ENCODE data around the gene PRRC2B. TPM values are rescaled to one million over a fixed set of nuclear protein-coding genes. Genes with fewer than 3 reads are reported as not detected.

The PRRC2B gene
- total RNA-seq, 1 donor from 2014 or later = 505 TPM

DNA sequence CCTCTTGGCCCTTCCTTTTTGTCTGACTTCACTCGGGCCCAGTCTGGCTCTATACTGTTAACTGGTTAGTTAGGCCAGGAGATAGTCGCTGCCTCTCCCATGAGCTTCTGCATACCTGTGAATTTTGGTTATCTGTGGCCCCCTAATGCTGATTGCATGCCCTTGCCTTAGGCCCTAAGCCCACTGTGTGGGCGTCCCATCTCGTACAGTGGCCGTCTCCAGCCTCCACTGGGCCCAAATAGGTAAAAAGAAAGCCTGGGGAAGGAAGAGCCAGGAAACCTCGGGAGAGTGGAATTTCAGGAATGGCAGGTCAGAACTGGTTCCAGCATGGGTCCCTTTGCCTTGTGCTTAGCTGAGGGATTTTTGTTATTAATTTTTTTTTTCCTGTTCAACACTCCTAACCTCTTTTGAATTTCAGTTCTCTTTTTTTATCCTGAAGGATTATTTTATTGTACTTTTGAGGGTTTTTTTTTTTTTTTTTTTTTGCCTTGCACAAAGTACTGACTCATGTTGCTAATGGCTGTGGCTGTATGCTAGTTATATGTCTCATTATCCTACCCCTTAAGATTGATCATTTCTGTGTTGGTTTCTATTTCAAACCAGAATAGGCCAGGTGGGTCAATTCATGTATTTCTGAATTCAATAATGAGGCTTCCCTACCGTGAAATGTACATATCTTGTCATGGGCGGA lies 3.4 kb downstream of the PRRC2B start:
- H3K27ac Mint-ChIP-seq = peak overlapping the region; percentile 98
- H3K4me1 Mint-ChIP-seq = peaks cover 58% of the 10 kb centered on the region
- no peaks in the 10 kb centered on the region for H3K36me3 Mint-ChIP-seq
- no peaks in the 10 kb centered on the region for H3K9me3 Mint-ChIP-seq
- no peaks in the 10 kb centered on the region for H3K27me3 Mint-ChIP-seq (ENCODE audit: low read depth)
- DNase-seq (ENCODE audit: low spot score in 2 of 2, unreplicated experiment in 2 of 2) = no peak
- peak overlapping the region; percentile 92 for H3K4me3 Mint-ChIP-seq
- no peak for TF ChIP-seq CTCF (IDR thresholded peaks at IDR 0.05; ENCODE audit: unreplicated experiment)

DNA sequence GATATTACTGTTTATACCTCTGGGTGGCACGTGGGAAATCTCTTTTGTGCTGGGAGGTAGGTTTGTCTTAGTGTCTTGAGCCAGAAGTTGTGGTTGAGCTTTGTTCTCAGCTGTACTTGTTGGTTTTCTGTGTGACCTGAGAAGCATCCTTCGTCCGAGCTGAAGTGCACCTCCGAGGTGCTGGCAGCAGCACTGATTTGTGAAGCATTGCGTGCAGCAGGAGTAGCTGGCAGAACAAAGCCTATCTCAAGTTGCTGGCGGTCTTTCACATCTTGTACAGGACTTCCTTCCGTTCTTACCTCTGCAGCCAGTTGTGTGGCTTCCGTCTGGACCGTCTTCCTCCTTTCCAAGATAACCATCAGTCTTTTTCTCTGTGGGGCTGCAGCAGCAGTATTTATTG lies 4.3 kb downstream of the PRRC2B start:
- Mint-ChIP-seq H3K27ac (peak overlapping the region; percentile 98), H3K36me3 (no peaks in the 10 kb centered on the region), H3K9me3 (no peaks in the 10 kb centered on the region), H3K27me3 (ENCODE audit: low read depth) (no peaks in the 10 kb centered on the region), H3K4me3 (peak overlapping the region; percentile 92), H3K4me1 (peaks cover 63% of the 10 kb centered on the region)
- no peak for DNase-seq (ENCODE audit: low spot score in 2 of 2, unreplicated experiment in 2 of 2)
- TF ChIP-seq CTCF (IDR thresholded peaks at IDR 0.05; ENCODE audit: unreplicated experiment) = no peak

GRCh38 chr9:131399972-131400371 lies 6.1 kb downstream of the PRRC2B start:
- H3K27ac Mint-ChIP-seq = peak overlapping the region; percentile 98
- H3K27me3 Mint-ChIP-seq (ENCODE audit: low read depth) = no peaks in the 10 kb centered on the region
- no peak overlapping the region for H3K4me3 Mint-ChIP-seq
- TF ChIP-seq CTCF (IDR thresholded peaks at IDR 0.05; ENCODE audit: unreplicated experiment) = no peak
- no peaks in the 10 kb centered on the region for H3K9me3 Mint-ChIP-seq
- H3K4me1 Mint-ChIP-seq = peaks cover 70% of the 10 kb centered on the region
- no peak for DNase-seq (ENCODE audit: low spot score in 2 of 2, unreplicated experiment in 2 of 2)
- no peaks in the 10 kb centered on the region for H3K36me3 Mint-ChIP-seq

DNA sequence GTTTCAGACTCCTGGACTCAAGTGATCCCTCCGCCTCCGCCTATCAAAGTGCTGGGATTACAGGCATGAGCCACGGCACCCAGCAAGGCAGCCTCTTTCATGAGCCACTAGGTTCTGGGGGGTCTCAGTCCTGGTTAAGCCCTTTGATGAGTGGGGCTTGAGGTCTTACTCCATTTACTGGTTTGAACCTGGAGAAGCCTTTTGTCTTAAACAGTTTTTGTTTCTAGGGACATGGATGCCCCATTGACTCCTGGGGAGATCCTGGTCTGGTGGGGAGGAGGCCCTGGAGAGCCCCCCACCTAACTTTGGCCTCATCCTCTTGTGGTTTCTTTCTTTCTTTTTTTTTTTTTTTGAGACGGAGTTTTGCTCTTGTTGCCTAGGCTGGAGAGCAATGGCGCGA lies 6.7 kb downstream of the PRRC2B start:
- Mint-ChIP-seq H3K4me1 (peaks cover 71% of the 10 kb centered on the region), H3K36me3 (no peaks in the 10 kb centered on the region), H3K4me3 (no peak overlapping the region), H3K27me3 (ENCODE audit: low read depth) (no peaks in the 10 kb centered on the region), H3K9me3 (no peaks in the 10 kb centered on the region), H3K27ac (no peak overlapping the region)
- no peak for TF ChIP-seq CTCF (IDR thresholded peaks at IDR 0.05; ENCODE audit: unreplicated experiment)
- no peak for DNase-seq (ENCODE audit: low spot score in 2 of 2, unreplicated experiment in 2 of 2)

- H3K27ac Mint-ChIP-seq = peak overlapping the region; percentile 91
Measured at GRCh38 chr9:131402073-131402472, 8.2 kb downstream of the PRRC2B start.

More at GRCh38 chr9:131402073-131402472, 8.2 kb downstream of the PRRC2B start:
- no peaks in the 10 kb centered on the region for H3K27me3 Mint-ChIP-seq (ENCODE audit: low read depth)
- no peak overlapping the region for H3K4me3 Mint-ChIP-seq
- H3K36me3 Mint-ChIP-seq = no peaks in the 10 kb centered on the region
- TF ChIP-seq CTCF (IDR thresholded peaks at IDR 0.05; ENCODE audit: unreplicated experiment) = no peak
- H3K9me3 Mint-ChIP-seq = no peaks in the 10 kb centered on the region
- peaks cover 73% of the 10 kb centered on the region for H3K4me1 Mint-ChIP-seq
- no peak for DNase-seq (ENCODE audit: low spot score in 2 of 2, unreplicated experiment in 2 of 2)

Measured in mesothelial cell of epicardium (in vitro differentiated cells).